Mesenteric fat pad (tissue), 1 donor: ENCODE results near the gene OVOL3. TPM values are rescaled to one million over a fixed set of nuclear protein-coding genes. Genes with fewer than 3 reads are reported as not detected.

Source experiments
- DNase-seq: peaks from one replicate; pipeline ENCODE4 v3.0.0-alpha.2; 2020; ENCODE audit warnings: low spot score
- total RNA-seq: library from RNA; stranded (reverse); fragmentation: NEBNext Ultra II Directional; extraction: Animal tissue kit (Norgen Biotek cat#: 25700); gene quantifications from one replicate; pipeline ENCODE4 v1.2.1, GENCODE V29; 2021
- donor health status: DM: yes; HTN: yes; CAD: no.

The OVOL3 gene
- total RNA-seq, 1 donor from 2014 or later, result not detected

GRCh38 chr19:36099166-36099785 lies 11.7 kb upstream of the OVOL3 start:
- DNase-seq, result no peak

DNA sequence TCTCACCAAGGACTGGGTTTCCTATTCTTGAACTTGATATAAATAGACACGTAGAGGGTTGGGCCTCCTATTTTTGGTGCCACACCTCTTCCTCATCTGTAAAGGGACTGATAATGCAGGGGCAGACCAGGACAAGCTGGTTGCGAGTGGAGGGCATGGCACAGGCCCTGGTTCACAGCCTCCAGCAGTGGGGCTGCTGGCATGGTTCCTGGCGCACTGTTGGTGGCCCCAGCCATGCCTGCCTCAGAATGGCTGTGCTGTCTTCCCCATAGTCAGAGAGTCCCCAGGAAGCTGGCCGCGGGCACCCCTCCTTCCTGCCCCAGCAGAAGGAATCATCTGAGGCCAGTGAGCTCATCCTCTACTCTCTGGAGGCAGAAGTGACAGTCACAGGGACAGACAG lies 10.5 kb upstream of the OVOL3 start:
- no peak for DNase-seq

- DNase-seq, result no peak
These were observed 9.2 kb upstream of the OVOL3 start for GRCh38 chr19:36101550-36102327.

GRCh38 chr19:36103040-36103626 lies 7.8 kb upstream of the OVOL3 start:
- no peak for DNase-seq

DNA sequence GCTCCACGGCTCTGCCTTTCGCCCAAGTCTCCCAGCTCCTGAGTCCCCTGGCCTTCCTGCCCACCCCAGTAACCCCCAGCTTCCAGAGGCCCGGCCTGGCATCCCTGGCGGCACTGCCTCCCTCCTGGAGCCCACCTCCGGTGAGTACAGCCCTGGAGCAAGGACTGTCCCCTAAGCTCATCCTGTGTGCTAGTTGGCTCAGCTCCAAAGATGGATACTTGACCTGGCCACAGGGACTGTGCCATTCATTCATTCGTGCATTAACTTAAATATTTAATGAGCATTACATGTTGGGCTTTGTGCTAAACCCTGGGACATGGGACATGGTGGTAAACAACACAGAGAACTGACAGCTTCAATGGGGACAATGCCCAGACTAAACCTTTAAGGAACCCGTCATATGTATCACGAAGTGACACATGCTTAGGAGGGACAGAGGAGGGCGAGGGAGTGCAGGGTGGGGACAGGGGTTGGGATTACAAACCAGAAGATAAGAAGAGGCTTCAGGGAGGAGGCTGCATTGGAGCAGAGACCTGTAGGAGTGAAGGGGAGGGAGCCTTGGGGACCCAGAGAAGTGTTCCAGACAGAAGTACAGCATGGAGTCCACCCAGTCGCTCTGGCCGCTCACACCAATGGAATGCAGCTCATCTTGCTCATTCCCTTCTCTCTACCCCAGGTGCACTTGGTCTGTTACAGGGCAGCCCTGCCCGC lies 6.9 kb upstream of the OVOL3 start:
- no peak for DNase-seq

- DNase-seq, result no peak
These were observed 4.5 kb upstream of the OVOL3 start for GRCh38 chr19:36106441-36106840.

GRCh38 chr19:36106991-36107390 lies 4.0 kb upstream of the OVOL3 start:
- no peak for DNase-seq

GRCh38 chr19:36108684-36109083 lies 2.3 kb upstream of the OVOL3 start:
- DNase-seq, result no peak

DNA sequence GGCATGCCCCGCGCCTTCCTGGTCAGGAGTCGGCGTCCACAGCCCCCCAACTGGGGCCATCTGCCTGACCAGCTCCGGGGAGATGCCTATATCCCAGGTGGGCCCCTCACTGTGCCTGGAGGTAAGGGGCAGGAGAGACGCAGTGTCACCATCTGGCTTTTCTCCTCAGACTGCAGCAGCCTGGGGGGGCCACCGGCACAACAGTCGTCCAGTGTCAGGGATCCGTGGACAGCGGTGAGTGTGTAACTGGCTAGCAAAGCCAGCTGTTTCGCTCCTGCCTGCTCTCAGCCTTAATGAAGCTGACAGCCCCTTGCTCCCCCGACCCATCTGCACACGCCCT lies 227 bp downstream of the OVOL3 start:
- DNase-seq, result no peak

DNA sequence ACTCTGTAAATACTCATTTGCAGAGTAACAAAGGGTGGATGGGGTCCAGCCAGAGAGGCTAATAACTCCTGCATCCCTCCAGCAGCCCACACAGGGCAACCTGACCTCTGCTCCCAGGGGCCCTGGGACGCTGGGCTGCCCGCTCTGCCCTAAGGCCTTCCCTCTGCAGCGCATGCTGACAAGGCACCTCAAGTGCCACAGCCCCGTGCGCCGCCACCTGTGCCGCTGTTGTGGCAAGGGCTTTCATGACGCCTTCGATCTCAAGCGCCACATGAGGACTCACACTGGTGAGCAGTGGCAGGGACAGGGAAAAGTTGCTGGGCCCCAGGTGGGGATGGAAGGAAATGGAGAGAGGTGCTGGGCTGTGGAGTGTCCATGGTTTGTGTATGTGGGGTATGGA lies 1.7 kb downstream of the OVOL3 start:
- no peak for DNase-seq

- no peak for DNase-seq
These were observed 2.5 kb downstream of the OVOL3 start for GRCh38 chr19:36113425-36113824.

GRCh38 chr19:36113894-36114720 lies 3.2 kb downstream of the OVOL3 start:
- no peak for DNase-seq

- DNase-seq, result peak; percentile 99
These were observed 3.9 kb downstream of the OVOL3 start, which contains the start of gene POLR2I for GRCh38 chr19:36114721-36115452. Gene POLR2I (minus strand): TSS chr19:36114875. CDS start chr19:36114856, 19 bp downstream.

GRCh38 chr19:36115453-36116343 lies 4.8 kb downstream of the OVOL3 start, which contains the start of gene TBCB:
Gene TBCB (plus strand): TSS chr19:36115468. CDS start chr19:36115561, 93 bp downstream.
- DNase-seq, result peak; percentile 95

- no peak for DNase-seq
These were observed 5.3 kb downstream of the OVOL3 start for GRCh38 chr19:36116344-36116637.

GRCh38 chr19:36120092-36120983 lies 9.4 kb downstream of the OVOL3 start:
- no peak for DNase-seq

DNA sequence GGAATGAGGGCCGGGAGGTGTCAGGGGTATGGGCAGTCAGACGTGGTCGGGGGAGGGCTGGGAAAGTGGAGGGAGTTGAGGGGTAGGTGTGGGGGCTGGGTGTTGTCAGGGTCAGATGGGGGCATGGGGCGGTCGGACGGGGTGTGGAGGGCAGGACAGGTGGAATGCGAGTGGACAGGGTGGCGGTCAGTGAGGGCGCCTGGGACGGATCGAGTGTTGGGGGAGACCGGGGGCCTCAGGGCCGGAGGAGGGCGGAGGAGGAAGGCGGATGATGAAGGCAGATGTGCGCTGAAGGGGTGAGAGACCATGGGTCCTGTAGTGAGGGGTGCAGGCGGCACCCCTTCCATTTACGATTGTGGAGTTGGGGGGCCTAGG lies 10.0 kb downstream of the OVOL3 start:
- DNase-seq, result no peak

DNA sequence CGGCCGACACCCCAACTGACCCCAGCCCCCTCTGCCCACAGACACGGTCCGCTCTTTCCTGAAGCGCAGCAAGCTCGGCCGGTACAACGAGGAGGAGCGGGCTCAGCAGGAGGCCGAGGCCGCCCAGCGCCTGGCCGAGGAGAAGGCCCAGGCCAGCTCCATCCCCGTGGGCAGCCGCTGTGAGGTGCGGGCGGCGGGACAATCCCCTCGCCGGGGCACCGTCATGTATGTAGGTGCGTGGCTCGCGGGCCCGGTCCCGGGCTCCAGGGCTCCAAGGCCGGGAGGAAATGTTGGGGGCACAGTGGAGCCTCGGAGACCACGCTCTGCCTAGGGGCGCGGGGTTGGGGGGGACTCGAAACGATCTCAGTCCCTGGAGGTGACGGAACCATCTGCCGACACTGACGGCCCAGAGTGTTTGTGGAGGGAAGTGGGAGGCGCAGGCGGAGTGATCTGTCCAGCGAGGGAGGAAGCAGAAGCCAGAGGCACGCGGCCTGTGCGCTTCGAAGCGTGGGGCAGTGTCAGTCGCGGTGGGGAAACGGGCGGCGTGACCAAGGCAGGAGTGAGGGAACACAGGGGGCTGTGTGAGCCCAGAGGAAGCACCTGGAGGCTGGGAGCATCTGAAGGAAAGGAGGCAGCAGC lies 10.7 kb downstream of the OVOL3 start:
- no peak for DNase-seq
